HG02943 (cell line): Measurements from ENCODE around the gene ABCC6.
"Not testable (repeated sequence)": the region's sequence is repeated elsewhere in the genome, so short reads cannot be mapped to it uniquely, and the experiment has no call there.

Experiments
- ATAC-seq: cut with Tn5 transposase; IDR thresholded peaks from one replicate; pipeline ENCODE4 v1.9.1; 2021; ENCODE audit warnings: mild to moderate bottlenecking, low read depth, moderate library complexity; ENCODE audit not compliant: unreplicated experiment

Gene ABCC6

DNA sequence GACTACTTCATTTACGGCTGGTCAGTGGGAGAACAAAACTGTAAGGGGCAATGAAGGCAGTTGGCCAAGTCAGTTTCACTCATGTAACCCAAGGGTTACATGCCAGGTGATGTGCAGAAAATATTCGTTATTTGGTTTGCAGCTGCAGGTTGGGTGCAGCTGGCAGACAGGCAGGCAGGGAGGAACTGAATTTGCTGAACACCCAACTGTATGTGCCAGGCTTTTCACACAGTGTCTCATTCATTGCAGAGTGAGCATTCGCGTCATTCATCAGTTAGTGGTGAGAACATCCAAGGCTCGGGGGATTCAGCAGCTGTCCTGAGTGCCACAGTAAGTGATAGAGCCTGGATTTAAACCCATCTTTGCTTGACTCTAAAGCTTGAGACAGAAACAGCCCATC, 59.7 kb downstream of the ABCC6 start:
- no peak for ATAC-seq

DNA sequence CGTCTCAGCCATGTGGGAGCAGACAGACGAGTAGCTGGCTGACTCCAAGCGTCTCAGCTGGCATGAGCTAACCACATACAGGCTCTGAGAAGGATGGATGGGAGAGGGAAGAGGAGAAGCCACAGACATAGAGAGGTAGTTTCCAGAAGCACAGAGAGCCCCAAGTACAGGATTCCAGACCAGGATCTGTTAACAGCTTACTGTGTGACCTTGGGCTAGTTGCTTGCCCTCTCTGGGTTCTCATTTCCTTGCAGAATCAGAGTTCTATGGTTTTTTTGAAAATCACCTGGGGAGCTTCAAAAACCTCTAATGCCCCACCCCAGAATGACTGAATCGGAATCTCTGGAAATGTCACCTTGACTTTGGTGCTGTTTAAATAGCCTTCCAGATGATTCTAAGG, 60.2 kb downstream of the ABCC6 start:
- no peak for ATAC-seq

DNA sequence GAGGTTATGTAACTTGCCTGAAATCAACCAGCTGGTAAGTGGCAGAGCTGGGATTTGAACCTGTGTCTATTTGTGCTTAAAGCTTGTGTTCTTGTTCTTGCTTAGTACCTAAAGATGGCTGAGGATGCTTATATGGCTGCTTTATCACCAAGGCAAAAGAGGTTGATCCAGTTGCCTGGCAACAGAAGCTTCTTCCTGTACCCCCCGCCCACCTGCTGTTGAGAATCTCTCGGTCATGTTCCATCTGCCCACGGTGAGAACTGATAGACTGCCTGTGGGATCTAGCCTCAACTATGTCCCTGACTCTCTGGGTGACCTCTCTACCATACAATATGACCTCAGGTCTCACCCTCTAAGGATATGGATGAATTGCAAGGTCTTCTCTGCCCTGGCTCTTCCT, 60.7 kb downstream of the ABCC6 start:
- no peak for ATAC-seq

DNA sequence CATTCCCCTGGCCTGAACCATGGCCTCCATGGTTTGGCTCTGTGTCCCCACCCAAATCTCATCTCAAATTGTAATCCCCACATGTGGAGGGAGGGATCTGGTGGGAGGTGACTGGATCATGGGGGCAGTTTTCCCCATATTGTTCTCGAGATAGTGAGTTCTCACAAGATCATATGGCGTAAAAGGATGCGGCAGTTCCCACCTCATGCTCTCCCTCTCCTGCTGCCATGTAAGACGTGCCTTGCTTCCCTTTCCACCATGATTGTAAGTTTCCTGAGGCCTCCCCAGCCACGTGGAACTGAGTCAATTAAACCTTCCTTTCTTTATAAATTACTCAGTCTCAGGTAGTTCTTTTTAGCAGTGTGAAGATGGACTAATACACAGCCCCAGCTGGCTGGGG, 61.5 kb downstream of the ABCC6 start:
- not testable (repeated sequence) for ATAC-seq

DNA sequence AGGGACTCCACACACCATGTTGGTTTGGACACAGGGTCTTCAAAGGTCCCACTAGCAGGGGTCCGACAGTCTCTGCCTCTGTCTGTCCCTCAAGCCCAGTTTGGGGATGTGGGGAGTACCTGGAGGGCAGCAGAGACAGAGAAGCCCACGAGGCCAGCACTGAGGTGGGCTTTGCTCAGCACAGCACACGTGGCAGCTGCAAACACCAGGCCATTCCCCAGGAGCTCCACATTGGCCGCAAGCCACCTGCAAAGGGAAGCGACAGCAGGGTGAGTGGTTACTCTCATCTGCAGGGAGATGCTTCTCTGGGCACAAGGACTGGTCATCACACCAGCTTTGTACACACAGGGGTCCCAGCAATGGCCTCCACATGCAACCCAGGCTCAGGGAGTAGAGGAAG, 62.0 kb downstream of the ABCC6 start:
- no peak for ATAC-seq

DNA sequence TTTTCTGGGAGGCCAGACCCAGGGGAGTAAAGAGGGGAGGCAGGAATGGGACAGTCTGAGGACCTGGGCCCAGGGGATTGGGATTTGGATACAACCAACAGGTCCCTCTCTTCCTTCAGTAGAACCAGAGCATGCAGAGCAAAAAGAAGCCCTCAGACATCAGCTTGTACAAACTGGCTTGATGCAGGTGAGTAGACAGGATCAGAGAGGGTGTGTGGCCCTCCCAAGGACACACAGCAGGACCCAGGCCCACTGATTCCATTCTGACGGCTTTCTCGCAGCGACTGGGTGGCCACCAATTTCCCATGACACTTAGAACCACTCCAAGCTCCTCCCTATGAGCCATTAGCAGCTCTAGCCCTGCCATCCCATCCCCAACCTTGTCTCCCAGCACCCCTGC, 63.6 kb downstream of the ABCC6 start:
- no peak for ATAC-seq

DNA sequence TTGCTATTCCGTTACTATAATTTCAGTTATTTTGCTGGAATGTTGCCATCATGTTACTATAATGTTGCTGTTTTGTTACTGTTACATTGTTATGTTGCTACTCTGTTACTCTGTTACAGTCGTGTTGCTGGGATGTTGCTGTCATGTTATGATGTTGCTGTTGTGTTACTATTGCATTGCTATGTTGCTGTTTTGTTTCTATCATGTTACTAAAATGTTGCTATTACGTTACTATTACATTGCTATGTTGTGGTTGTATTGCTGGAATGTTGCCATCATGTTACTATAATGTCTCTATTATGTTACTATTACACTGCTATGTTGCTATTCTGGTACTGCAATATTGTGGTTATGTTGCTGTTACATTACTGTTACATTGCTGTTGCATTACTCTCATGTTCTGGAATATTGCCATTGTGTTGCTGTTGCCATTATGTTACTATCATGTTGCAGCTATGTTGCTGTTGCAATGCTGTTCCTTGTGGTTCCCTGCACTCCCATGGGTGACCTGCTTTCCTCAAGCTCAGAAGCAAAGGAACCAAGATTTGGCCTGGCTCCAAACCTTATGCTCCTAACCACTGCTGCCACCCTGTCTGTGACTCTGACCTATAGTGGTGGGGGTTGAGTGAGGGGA, 64.4 kb downstream of the ABCC6 start:
- ATAC-seq: no peak

DNA sequence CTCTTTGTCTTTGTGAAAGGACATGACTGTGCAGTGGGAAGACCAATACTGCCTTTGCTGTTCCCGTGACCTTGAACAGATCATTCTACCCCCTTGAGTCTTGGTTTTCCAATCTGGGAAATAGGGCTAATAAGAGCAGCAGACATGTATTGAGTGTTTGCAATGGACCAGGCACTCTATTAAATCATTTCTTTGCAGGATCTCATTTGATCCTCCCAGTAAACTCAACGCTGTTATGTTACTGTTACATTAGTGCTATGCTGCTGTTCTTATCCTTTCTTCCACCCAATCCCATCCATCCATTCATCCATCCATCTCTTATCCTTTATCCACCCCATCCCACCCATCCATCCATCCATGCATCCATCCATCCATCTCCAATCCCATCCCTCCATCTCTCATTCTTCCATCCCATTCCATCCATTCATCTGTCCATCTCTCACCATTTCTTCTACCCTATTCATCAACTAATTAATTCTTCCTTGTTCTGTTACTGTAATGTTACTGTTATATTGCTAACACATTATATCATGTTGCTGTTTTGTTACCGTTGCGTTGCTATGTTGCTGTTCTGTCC, 65.1 kb downstream of the ABCC6 start:
- no peak for ATAC-seq

DNA sequence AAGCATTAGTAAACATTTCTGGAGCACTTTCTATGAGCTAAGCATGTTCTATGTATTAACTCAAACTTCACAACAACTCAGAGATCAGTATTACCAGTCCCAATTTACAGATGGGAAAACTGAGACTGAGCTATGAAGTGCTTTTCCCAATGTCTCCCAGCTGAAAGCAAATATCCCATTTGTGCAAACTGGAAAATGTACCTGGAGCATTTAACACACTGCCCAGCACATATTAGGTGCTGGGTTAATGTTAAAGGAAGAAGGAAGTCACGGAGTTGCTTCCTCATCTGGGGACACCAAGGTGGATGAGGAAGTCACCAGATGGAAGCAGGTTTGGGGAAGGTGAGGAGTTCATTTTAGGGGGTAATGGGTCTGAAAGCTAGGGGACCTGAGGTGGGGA, 66.1 kb downstream of the ABCC6 start:
- no peak for ATAC-seq

DNA sequence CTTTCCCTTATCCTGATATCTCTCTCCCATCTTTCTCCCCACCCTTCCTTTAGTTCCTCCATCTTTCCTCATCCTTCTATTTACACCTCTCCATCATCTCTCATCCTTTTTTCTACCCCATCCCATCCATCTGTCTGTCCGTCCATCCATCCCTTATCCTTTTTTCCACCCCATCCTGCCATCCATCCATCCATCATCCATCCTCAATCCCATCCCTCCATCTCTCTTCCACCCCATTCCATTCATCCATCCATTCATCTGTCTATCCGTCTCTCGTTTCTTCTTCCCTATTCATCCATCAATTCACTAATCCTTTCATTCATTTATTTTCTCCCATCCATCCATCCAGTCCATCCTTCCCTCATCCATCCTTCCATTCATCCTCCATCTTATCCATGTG, 68.1 kb downstream of the ABCC6 start:
- no peak for ATAC-seq

DNA sequence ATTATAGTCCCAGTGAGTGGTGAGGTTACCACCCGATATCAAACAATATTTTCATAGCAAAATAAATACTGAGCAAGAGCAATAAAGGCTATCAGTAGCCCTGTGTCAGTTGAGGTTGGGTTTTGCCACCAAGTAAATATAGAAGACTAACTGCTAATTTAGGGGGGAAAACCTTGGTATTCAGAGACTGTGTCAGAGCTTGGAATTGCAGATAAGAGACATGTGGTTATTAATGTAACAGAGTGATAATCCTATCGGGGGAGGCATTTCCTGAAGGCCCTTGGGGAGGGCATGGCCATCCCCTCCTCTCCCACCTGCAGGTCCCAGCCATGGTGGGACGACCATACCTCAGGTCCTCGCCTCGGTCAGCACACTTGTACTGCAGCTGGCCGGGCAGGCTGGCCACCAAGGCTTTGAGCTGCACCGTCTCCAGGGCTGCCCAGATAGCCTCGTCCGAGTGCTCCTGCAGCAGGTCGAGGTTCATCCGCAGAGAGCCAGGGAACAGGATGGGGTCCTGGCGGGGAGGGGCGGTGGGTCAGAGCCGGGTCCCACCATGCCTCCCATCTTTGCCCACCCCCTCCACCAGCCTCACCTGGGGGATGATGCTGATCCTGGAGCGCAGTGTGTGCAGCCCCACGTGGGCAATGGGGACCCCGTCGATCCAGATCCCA, 68.9 kb downstream of the ABCC6 start:
- ATAC-seq: no peak

DNA sequence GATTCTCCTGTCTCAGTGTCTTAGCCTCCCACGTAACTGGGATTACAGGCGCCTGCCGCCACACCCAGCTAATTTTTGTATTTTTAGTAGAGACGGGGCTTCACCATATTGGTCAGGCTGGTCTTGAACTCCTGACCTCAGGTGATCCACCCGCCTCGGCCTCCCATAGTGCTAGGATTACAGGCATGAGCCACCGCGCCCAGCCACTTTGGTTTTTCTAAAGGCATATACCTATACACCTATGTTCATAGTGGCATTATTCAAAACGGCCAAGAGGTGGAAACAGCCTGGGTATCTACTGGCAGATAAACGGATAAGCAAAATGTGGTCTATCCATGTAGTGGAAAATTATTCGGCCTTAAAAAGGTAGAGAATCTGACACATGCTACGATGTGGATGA, 70.3 kb downstream of the ABCC6 start:
- ATAC-seq: not testable (repeated sequence)

DNA sequence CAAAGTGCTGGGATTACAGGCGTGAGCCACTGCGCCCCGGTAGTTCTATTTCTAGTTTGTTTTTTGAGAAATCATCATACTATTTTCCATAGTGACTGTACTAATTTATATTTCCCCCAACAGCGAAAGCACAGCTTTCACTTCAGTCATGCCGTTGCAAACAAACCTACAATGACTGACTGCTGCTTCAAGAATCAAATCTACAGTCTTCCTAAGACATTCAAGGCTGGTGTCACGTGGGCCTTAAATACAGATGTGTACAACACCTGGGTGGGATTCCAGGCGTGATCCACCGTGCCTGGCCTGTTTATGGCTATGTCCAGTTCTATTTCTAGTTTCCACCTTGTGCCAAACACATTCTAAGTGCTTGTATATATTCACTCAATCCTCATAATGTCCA, 72.0 kb downstream of the ABCC6 start:
- ATAC-seq: no peak

DNA sequence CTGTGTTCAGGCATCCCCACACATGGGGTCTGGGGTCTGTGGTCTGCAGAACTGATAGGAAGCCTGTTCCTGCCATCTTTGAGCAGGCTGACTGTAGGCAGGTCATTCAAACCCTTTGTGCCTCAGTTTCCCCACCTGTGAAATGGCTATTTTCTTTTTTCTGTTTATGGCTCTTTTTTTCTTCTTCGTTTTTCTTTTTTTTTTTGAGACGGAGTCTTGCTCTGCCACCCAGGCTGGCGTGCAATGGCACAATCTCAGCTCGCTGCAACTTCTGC, 72.5 kb downstream of the ABCC6 start:
- ATAC-seq: no peak

DNA sequence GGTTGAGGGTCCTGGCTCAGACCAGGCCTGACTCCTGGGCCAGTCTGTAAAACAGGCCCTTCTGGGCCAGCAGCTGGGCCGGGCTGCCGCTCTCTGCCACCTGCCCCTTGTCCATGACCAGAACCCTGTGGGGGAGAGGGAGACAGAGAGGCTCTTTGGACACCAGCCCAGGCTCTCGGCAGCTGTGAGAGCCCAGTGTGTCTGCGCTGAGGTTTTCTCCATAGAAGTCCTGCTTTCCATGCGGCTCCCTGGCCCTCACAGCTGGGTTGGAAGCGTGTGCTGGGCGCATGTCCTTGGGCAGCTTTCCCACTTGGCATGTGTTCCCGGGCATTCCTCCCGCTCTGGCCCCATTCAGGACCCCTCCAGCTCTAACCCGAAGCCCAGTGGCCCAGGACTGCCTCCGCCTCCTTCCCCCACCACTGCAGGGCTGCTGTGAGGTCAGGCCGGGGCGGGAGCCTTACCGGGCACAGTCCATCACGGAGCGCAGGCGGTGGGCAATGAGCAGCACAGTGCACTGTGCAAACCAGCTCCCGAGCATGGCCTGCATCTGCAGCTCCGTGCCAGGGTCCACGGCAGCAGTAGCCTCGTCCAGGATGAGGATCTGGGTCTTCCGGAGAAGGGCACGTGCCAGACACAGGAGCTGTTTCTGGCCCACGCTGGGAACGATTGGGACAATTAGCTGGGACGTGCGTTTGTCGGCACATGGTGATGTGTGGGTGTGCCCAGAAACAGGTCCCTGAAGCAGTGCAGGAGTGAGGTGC, 73.0 kb downstream of the ABCC6 start:
- no peak for ATAC-seq

DNA sequence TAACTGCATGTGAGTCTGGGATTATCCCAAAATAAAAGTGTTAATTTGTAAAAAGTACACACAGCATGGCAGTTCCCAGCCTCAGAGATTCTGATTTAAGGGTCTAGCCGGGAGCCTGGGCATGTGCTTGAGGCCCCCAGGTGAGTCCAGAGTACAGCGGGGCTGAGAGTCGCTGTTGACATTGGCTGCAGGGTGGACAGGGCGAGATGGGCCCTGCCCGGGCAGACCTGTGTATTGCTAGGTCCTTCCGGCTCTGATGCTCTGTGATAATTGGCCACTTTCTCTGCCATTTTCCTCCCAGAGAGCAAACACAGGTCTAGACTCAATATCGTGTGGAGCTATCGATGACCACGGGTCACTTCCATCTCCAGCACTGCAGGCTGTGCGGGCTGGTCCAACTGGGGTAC, 73.6 kb downstream of the ABCC6 start:
- ATAC-seq: no peak

DNA sequence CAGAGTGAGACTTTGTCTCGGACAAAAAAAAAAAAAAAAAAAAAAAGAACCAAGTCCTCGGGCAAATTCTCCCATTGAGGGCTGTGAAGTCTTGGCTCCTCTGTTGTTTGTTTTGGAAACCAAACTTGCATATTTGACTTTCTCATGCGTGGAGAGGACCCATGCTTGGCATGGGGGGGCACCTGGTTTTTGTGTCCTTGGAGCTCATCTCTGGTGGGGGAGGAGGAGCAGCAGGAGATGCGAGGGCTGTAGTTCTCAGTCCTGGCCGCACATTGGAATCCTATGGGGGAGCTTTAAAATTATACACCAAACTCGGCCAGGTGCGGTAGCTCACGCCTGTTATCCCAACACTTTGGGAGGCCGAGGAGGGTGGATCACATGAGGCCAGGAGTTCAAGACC, 74.5 kb downstream of the ABCC6 start:
- no peak for ATAC-seq

DNA sequence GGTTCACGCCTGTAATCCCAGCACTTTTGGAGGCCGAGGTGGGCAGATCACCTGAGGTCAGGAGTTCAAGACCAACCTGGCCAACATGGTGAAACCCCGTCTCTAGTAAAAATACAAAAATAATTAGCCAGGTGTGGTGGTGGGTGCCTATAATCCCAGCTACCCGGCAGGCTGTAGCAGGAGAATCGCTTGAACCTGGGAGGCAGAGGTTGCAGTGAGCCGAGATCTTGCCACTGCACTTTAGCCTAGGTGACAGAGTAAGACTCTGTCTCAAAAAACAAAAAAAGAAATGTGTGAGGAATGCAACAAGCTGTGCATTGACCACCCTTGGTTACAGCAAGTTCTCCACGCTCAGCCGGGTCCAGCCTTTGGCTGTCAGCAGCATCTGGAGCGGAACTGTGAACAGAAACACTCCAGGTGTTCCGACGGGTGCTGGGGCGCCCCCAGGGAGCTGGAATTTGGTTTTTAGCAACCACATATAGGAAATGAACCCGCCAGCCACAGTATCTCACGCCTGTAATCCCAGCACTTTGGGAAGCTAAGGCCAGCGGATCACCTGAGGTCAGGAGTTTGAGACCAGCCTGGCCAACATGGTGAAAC, 75.2 kb downstream of the ABCC6 start:
- ATAC-seq: not testable (repeated sequence)

DNA sequence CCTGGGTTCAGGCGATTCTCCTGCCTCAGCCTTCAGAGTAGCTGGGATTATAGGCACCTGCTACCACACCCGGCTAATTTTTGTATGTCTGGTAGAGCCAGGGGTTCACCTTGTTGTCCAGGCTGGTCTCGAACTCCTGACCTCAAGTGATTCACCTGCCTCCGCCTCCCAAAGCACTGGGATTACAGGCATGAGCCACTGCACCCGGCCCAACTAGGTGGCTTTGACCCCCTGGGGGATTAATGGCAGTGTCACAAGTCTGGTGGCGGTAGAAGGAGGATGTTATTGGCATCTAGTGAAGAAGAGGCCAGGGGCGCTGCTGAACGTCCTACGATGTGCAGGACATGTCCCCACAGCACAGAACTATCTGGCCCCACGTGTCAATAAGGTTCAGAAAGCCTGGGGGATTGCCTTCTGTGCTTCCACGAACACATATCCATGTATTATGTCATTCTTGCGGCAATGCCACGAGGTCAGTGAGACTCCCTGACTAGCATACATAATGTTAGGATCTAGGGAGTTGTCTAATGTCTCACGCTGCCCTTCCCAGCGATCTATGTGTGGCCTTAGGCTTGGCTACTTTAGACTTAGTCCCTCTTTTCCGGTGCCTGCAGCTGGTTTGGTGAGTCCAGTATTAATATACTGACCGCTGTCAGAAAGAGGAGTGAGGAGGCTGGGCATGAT, 75.8 kb downstream of the ABCC6 start:
- ATAC-seq: no peak

DNA sequence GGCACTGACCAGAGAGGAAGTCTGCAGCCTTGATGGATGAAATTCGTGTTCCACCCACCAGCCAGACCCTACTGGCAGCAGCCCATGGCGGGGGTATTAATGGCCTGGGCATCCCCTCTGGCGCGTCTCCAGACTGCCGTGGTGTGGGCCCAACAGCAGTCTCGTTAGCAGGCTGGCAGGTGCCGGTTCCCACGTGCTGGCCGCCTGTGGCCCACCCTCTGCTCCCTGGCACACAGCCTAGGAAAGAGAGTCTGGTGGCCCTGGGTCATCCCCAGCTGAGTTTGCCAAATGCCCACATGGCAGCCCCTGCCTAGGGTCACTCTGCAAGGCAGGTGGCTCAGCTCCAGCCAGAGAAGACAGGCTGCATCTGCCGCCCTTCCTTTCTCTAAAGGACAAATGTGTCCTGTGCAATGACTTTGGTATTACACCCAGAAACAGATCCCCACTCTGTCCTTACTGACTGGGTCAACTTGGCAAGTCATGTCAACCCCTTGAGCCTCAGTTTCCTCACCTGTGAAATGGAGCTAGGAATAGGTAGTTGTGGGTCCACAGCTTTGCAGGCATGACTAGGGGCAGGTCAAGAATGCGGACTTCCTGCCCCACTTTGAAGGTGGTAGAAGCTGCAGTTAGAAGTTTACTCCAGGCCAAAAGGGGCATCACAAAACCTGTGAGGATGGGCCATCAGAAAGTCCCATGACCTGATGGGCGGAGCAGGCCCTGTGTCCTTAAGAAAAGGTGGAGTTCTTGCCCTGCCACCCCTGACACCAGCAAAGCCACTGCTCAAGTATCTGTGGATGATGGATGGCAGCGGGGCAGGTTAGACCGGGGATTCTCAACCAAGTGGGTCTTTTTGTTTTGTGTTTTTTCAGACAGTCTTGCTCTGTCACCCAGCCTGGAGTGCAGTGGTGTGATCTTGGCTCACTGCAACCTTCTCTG, 76.6 kb downstream of the ABCC6 start:
- no peak for ATAC-seq
